ENCODE measurements around the gene RUNDC3A. TPM values are rescaled to one million over a fixed set of nuclear protein-coding genes. Genes with fewer than 3 reads are reported as not detected.
"Not testable (repeated sequence)": the region's sequence is repeated elsewhere in the genome, so short reads cannot be mapped to it uniquely, and the experiment has no call there.

The RUNDC3A gene
- polyA plus RNA-seq, 1 donor from 2014 or later, result not detected

- Mint-ChIP-seq H3K27ac (peak overlapping the region in 2 of 3 donors; percentile 42 to 74), H3K4me3 (peak overlapping the region in 1 of 4 donors; percentile 79), H3K4me1 (peaks cover 6 to 14% (median 6%) of the 10 kb centered on the region in 3 donors), H3K36me3 (peaks cover 3% of the 10 kb centered on the region), H3K9me3 (peaks cover 0 to 3% (median 1%) of the 10 kb centered on the region in 3 donors), H3K27me3 (peaks cover 10% of the 10 kb centered on the region)
Observed at GRCh38 chr17:44321246-44322120, 13.1 kb downstream of the RUNDC3A start.

- H3K27ac Mint-ChIP-seq, result peak overlapping the region in 1 of 3 donors; percentile 43
- peaks cover 9 to 16% (median 10%) of the 10 kb centered on the region in 3 donors for H3K4me1 Mint-ChIP-seq
Observed at GRCh38 chr17:44322236-44322895, 14.0 kb downstream of the RUNDC3A start.

GRCh38 chr17:44323359-44324091, 15.1 kb downstream of the RUNDC3A start:
- Mint-ChIP-seq H3K4me3 (peak overlapping the region; percentile 79 to 91 (median 86)), H3K4me1 (peaks cover 12 to 14% (median 14%) of the 10 kb centered on the region in 3 donors), H3K36me3 (no peaks in the 10 kb centered on the region), H3K9me3 (no peaks in the 10 kb centered on the region), H3K27me3 (no peaks in the 10 kb centered on the region), H3K27ac (peak overlapping the region in 2 of 3 donors; percentile 39 to 76)

More at GRCh38 chr17:44322236-44322895, 14.0 kb downstream of the RUNDC3A start:
- Mint-ChIP-seq H3K4me3 (peak overlapping the region; percentile 17 to 79 (median 52)), H3K9me3 (peaks cover 0 to 2% (median under 1%) of the 10 kb centered on the region in 3 donors), H3K27me3 (peaks cover under 1% of the 10 kb centered on the region), H3K36me3 (peaks cover 3% of the 10 kb centered on the region)

- H3K27ac Mint-ChIP-seq, result peak overlapping the region in 2 of 3 donors; percentile 23 to 76
- H3K4me3 Mint-ChIP-seq, result peak overlapping the region; percentile 78 to 91 (median 86)
- no peaks in the 10 kb centered on the region for H3K27me3 Mint-ChIP-seq
- H3K36me3 Mint-ChIP-seq, result no peaks in the 10 kb centered on the region
- no peaks in the 10 kb centered on the region for H3K9me3 Mint-ChIP-seq
- H3K4me1 Mint-ChIP-seq, result peaks cover 12 to 14% (median 14%) of the 10 kb centered on the region in 3 donors
Observed at GRCh38 chr17:44324092-44324570, 15.7 kb downstream of the RUNDC3A start.

- Mint-ChIP-seq H3K4me1 (peaks cover 12 to 14% (median 14%) of the 10 kb centered on the region in 3 donors), H3K27ac (peak within 1 kb of the TSS; percentile 98 to 100 (median 99)), H3K4me3 (peak within 1 kb of the TSS; percentile 92 to 99 (median 97)), H3K9me3 (no peaks in the 10 kb centered on the region), H3K27me3 (no peaks in the 10 kb centered on the region), H3K36me3 (no peaks in the 10 kb centered on the region)
Observed at GRCh38 chr17:44324571-44325275, 16.3 kb downstream of the RUNDC3A start, which contains the start of gene SLC25A39. Gene SLC25A39, minus strand, starts transcription at chr17:44324823. Its CDS starts 1,261 bp downstream, at chr17:44323562.

GRCh38 chr17:44326861-44327444, 18.6 kb downstream of the RUNDC3A start:
- no peaks in the 10 kb centered on the region for H3K36me3 Mint-ChIP-seq
- H3K4me3 Mint-ChIP-seq, result peak overlapping the region; percentile 62 to 99 (median 82)
- H3K4me1 Mint-ChIP-seq, result peaks cover 15 to 21% (median 20%) of the 10 kb centered on the region in 3 donors
- no peaks in the 10 kb centered on the region for H3K9me3 Mint-ChIP-seq
- H3K27me3 Mint-ChIP-seq, result no peaks in the 10 kb centered on the region
- peak overlapping the region; percentile 89 to 100 (median 98) for H3K27ac Mint-ChIP-seq

GRCh38 chr17:44327715-44328449, 19.5 kb downstream of the RUNDC3A start:
- Mint-ChIP-seq H3K27me3 (no peaks in the 10 kb centered on the region), H3K4me1 (peaks cover 15 to 21% (median 19%) of the 10 kb centered on the region in 3 donors), H3K4me3 (peak overlapping the region in 1 of 4 donors; percentile 79), H3K9me3 (no peaks in the 10 kb centered on the region), H3K36me3 (no peaks in the 10 kb centered on the region), H3K27ac (peak overlapping the region in 2 of 3 donors; percentile 39 to 69)

- H3K4me3 Mint-ChIP-seq, H3K36me3 Mint-ChIP-seq: not testable (repeated sequence)
- peaks cover 14 to 26% (median 17%) of the 10 kb centered on the region in 3 donors for H3K4me1 Mint-ChIP-seq
Observed at GRCh38 chr17:44329516-44329915, 21.1 kb downstream of the RUNDC3A start.

GRCh38 chr17:44330263-44330662, 21.9 kb downstream of the RUNDC3A start:
- peaks cover 14 to 25% (median 18%) of the 10 kb centered on the region in 3 donors for H3K4me1 Mint-ChIP-seq
- H3K27me3 Mint-ChIP-seq, H3K9me3 Mint-ChIP-seq, H3K36me3 Mint-ChIP-seq, H3K4me3 Mint-ChIP-seq: not testable (repeated sequence)
- H3K27ac Mint-ChIP-seq, result peak overlapping the region in 1 of 3 donors; percentile 28

More at GRCh38 chr17:44329516-44329915, 21.1 kb downstream of the RUNDC3A start:
- not testable (repeated sequence) for H3K27ac Mint-ChIP-seq, H3K9me3 Mint-ChIP-seq, H3K27me3 Mint-ChIP-seq

GRCh38 chr17:44331249-44331760, 22.9 kb downstream of the RUNDC3A start:
- Mint-ChIP-seq H3K9me3 (no peaks in the 10 kb centered on the region), H3K27ac (peak overlapping the region in 1 of 3 donors; percentile 85), H3K4me1 (peaks cover 16 to 21% (median 19%) of the 10 kb centered on the region in 3 donors), H3K4me3 (peak overlapping the region in 1 of 4 donors; percentile 77), H3K27me3 (no peaks in the 10 kb centered on the region), H3K36me3 (no peaks in the 10 kb centered on the region)

- Mint-ChIP-seq H3K27ac (no peak overlapping the region), H3K27me3 (no peaks in the 10 kb centered on the region), H3K9me3 (no peaks in the 10 kb centered on the region), H3K4me3 (no peak overlapping the region), H3K4me1 (peaks cover 7 to 14% (median 13%) of the 10 kb centered on the region in 3 donors), H3K36me3 (no peaks in the 10 kb centered on the region)
Observed at GRCh38 chr17:44333371-44333770, 25.0 kb downstream of the RUNDC3A start.

- Mint-ChIP-seq H3K4me3 (peak overlapping the region in 1 of 4 donors; percentile 56), H3K9me3 (no peaks in the 10 kb centered on the region), H3K36me3 (no peaks in the 10 kb centered on the region), H3K27ac (no peak overlapping the region), H3K27me3 (no peaks in the 10 kb centered on the region), H3K4me1 (peaks cover 7 to 14% (median 13%) of the 10 kb centered on the region in 3 donors)
Observed at GRCh38 chr17:44334315-44334714, 25.9 kb downstream of the RUNDC3A start.

- Mint-ChIP-seq H3K36me3 (no peaks in the 10 kb centered on the region), H3K27ac (no peak overlapping the region), H3K9me3 (no peaks in the 10 kb centered on the region), H3K27me3 (no peaks in the 10 kb centered on the region), H3K4me1 (peaks cover 7 to 14% (median 13%) of the 10 kb centered on the region in 3 donors), H3K4me3 (peak overlapping the region in 1 of 4 donors; percentile 56)
Observed at GRCh38 chr17:44334727-44335126, 26.3 kb downstream of the RUNDC3A start.

Measured in IgD-negative memory B cell (primary cell).